Colonic mucosa (tissue), 4 donors: ENCODE measurements around the gene ERI3. TPM values are rescaled to one million over a fixed set of nuclear protein-coding genes. Genes with fewer than 3 reads are reported as not detected.

Experiments
- DNase-seq: peaks from one replicate; pipeline ENCODE4 v3.0.0-alpha.2; 2020
- H3K27ac ChIP-seq: fragments of 200-600 bp; one replicate; pipeline ENCODE4 v1.8.0; 2021
- H3K27me3 ChIP-seq: fragments of 200-600 bp; one replicate; pipeline ENCODE4 v1.8.0; 2021
- H3K36me3 ChIP-seq: fragments of 200-600 bp; one replicate; pipeline ENCODE4 v1.8.0; 2021
- H3K4me1 ChIP-seq: fragments of 200-600 bp; one replicate; pipeline ENCODE4 v1.8.0; 2021; ENCODE audit warnings: mild to moderate bottlenecking
- H3K4me3 ChIP-seq: fragments of 200-600 bp; one replicate; pipeline ENCODE4 v1.8.0; 2021
- H3K9ac ChIP-seq, 2 donors: one replicate each; pipeline ENCODE4 v1.7.0; 2013; ENCODE audit warnings: control low read depth in 2 of 2, low read depth in 2 of 2, low read length in 2 of 2
- H3K9me3 ChIP-seq: fragments of 200-600 bp; one replicate; pipeline ENCODE4 v1.8.0; 2021
- CTCF ChIP-seq: fragments of 200-600 bp; IDR thresholded peaks from one replicate; pipeline ENCODE4 v1.8.0; 2022; ENCODE audit warnings: antibody characterized with exemption, mild to moderate bottlenecking
- intact Hi-C: fragments of 100-400 bp; cut with DNase I; formaldehyde crosslinking; loops from one replicate; pipeline ENCODE4 v1.14.1; 2022
- total RNA-seq, 2 donors: library from RNA; stranded (reverse); fragmentation: NEBNext Ultra II Directional in 1 of 2; extraction: Animal tissue kit (Norgen Biotek cat#: 25700) in 1 of 2; gene quantifications; one replicate each; pipeline ENCODE4 v1.2.1, GENCODE V29; 2021
- donor health status: healthy.
- donor health status: DM: no; HTN: no; CAD: no.
- donor health status: DM: no; HTN: no; CAD: no.

The ERI3 gene, protein sequence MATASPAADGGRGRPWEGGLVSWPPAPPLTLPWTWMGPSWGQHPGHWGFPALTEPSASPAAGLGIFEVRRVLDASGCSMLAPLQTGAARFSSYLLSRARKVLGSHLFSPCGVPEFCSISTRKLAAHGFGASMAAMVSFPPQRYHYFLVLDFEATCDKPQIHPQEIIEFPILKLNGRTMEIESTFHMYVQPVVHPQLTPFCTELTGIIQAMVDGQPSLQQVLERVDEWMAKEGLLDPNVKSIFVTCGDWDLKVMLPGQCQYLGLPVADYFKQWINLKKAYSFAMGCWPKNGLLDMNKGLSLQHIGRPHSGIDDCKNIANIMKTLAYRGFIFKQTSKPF
- 10 to 100 TPM; 29.7 to 58.2 TPM for total RNA-seq

DNA sequence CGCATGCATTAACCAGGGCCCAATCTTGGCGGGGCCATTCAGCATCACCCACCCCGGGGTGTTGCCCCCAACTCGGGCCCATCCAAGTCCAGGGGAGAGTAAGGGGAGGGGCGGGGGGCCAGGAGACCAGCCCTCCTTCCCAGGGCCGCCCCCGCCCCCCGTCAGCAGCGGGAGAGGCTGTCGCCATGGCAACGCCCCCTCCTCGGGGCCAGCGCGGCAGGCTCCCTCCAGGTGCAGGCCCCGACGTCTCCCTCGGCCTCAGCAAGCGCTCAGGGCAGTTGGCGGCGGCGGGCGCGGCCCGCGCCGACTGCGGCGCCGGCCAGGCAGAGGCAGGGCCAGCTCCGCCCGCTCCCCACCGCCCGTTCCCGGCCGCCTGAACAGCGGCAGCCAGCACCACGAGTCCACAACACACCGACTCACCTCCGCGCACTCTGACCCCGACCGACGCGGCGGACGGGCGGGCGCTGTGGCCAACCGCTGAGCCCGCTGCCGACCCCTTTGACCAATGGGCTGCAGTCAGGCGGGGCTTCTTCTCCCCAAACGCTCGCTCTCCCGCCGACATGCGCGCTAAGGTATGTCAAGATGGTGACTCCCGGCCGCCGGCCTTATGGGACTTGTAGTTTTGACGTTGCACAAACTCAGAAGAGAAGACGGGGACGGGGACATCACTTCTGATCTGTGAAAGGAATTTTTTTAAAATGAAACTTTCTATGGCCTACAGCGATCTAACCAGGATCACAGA, at the start of gene ERI3:
Gene ERI3, minus strand, starts transcription at position 418 of the 742 bp plus-strand sequence. Its CDS starts 231 bp downstream, at position 187.
- intact Hi-C loops, result no loop called here
- no peaks in the 10 kb centered on the region for H3K9me3 ChIP-seq
- peak within 1 kb of the TSS; percentile 76 to 78 for H3K9ac ChIP-seq
- H3K4me3 ChIP-seq, result peak within 1 kb of the TSS; percentile 99
- no peaks in the 10 kb centered on the region for H3K27me3 ChIP-seq
- peak; percentile 97 for DNase-seq
- no peak for TF ChIP-seq CTCF
- peak within 1 kb of the TSS; percentile 32 for H3K27ac ChIP-seq
- no peaks in the 10 kb centered on the region for H3K36me3 ChIP-seq
- H3K4me1 ChIP-seq, result peaks cover 13% of the 10 kb centered on the region

GRCh38 chr1:44401256-44402228, 46.5 kb upstream of the ERI3 start:
- Histone ChIP-seq H3K4me3 (no peak overlapping the region), H3K9me3 (no peaks in the 10 kb centered on the region), H3K27me3 (peaks cover 39% of the 10 kb centered on the region), H3K9ac (no peak overlapping the region), H3K27ac (no peak overlapping the region), H3K4me1 (peaks cover 9% of the 10 kb centered on the region), H3K36me3 (no peaks in the 10 kb centered on the region)
- TF ChIP-seq CTCF, result no peak
- DNase-seq, result no peak
- intact Hi-C loops, result no loop called here

DNA sequence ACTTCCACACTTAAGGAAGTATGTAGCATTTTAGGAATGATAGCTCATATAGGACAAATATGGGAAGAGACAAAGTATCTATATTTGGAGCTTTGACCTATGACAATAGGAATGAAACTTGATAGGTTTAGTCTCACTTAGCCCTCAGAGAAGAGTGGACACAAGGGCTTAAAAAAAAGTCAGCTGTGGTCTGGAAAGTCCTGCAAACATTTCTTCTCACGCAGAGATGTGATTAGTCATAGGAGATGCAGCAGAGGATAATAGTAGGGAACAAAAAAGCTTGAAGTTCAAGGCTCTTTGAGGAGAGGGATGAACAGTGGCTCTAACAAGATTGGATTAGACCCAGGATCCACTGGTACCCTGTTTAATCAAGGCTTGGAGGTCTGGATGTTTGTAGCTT, 35.2 kb upstream of the ERI3 start:
- Histone ChIP-seq H3K27ac (no peak overlapping the region), H3K4me1 (no peaks in the 10 kb centered on the region), H3K4me3 (no peak overlapping the region), H3K9ac (no peak overlapping the region), H3K9me3 (no peaks in the 10 kb centered on the region), H3K36me3 (no peaks in the 10 kb centered on the region), H3K27me3 (no peaks in the 10 kb centered on the region)
- no peak for TF ChIP-seq CTCF
- intact Hi-C loops, result no loop called here
- no peak for DNase-seq

DNA sequence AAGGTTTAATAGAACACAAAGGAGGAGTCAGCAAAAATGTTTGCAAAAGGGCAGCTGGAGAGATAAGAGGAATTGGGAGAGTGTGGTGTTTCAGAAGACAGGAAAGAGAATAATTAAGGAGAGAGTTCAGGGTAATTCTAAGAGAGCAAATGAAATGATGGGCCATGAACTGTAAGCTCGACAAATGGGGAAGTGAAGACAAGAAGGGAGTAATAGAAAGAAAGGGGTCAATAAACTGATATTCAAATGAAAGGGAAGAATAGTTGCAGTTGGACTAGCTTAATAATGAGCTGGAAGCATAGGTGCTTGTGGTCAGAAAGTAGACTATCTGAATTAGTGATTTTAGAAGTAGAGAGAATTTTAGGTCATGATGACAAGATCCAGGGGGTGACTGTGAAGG, 34.4 kb upstream of the ERI3 start:
- Histone ChIP-seq H3K27me3 (no peaks in the 10 kb centered on the region), H3K9me3 (no peaks in the 10 kb centered on the region), H3K9ac (no peak overlapping the region), H3K4me1 (no peaks in the 10 kb centered on the region), H3K36me3 (no peaks in the 10 kb centered on the region), H3K4me3 (no peak overlapping the region), H3K27ac (no peak overlapping the region)
- no peak for DNase-seq
- no peak for TF ChIP-seq CTCF
- intact Hi-C loops, result no loop called here

DNA sequence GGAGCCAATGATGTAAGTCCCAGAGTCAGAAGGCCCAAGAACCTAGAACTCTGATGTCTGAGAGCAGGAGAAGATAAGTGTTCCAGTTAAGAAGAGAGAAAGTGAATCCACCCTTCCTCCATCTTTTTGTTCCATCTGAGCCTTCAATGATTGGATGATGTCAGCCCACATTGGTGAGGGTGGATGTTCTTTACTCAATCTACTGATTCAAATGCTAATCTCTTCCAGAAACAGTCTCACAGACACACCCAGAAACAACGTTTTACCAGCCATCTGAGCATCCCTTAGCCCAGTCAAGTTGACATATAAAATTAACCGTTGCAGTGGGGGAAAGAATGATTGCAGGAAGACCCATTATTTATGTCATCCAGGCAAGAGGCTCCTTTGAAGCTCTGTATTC, 33.5 kb upstream of the ERI3 start:
- no peak overlapping the region for H3K4me3 ChIP-seq
- no peaks in the 10 kb centered on the region for H3K27me3 ChIP-seq
- H3K27ac ChIP-seq, result no peak overlapping the region
- H3K9me3 ChIP-seq, result no peaks in the 10 kb centered on the region
- TF ChIP-seq CTCF, result no peak
- DNase-seq, result no peak
- no peaks in the 10 kb centered on the region for H3K36me3 ChIP-seq
- intact Hi-C loops, result no loop called here
- H3K9ac ChIP-seq, result no peak overlapping the region
- no peaks in the 10 kb centered on the region for H3K4me1 ChIP-seq
